GM19438 (cell line): ENCODE results near the gene HYAL1.
A peak's percentile ranks its signal among the peaks of the same experiment; 100 is the strongest.

ENCODE experiments used
- ATAC-seq: cut with Tn5 transposase; IDR thresholded peaks from one replicate; pipeline ENCODE4 v1.9.1; 2021; ENCODE audit warnings: low read depth; ENCODE audit not compliant: unreplicated experiment

The HYAL1 gene, protein sequence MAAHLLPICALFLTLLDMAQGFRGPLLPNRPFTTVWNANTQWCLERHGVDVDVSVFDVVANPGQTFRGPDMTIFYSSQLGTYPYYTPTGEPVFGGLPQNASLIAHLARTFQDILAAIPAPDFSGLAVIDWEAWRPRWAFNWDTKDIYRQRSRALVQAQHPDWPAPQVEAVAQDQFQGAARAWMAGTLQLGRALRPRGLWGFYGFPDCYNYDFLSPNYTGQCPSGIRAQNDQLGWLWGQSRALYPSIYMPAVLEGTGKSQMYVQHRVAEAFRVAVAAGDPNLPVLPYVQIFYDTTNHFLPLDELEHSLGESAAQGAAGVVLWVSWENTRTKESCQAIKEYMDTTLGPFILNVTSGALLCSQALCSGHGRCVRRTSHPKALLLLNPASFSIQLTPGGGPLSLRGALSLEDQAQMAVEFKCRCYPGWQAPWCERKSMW

DNA sequence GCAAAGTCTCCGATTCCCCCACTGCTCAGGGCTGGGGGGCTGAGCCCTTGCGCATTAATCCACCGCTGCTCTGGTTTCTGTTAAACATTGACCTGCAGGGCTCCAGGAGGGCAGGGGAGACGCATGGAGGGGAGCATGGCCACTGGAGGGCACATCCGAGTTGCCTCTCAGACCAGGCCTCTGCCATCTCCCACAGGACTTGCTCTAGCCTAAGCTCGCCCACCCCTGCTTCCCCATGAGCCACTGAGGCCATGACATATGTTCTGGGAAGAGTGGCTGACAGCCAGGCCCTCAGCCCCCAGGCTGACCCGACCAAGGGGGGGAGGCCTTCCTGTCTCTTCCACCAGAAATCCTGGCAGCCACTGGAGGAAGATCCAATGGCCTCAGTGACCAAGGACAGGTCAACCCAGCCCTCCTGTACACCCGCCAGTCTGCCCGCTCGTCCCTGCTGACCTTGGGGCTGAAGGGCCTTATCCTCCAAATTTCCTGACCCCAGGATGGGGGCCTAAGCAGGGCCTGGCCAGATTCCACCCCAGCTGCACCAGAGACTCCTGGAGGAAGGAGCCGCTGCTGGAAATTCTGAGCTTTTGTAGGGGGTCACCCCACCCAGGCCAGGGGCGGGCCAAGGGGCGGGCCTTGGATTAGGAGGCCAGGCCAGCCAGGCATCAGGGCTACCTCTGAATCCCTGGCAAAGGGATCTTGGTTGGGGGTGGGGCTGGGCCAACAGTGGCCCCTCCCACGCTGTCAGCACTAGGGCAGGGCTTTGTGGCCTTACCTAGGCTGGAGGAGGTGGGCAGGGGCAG, at the start of gene HYAL1:
TSS of gene HYAL1 (minus strand) at position 562 of the 803 bp plus-strand sequence. CDS start 618 bp downstream, outside the sequence.
- ATAC-seq: no peak

DNA sequence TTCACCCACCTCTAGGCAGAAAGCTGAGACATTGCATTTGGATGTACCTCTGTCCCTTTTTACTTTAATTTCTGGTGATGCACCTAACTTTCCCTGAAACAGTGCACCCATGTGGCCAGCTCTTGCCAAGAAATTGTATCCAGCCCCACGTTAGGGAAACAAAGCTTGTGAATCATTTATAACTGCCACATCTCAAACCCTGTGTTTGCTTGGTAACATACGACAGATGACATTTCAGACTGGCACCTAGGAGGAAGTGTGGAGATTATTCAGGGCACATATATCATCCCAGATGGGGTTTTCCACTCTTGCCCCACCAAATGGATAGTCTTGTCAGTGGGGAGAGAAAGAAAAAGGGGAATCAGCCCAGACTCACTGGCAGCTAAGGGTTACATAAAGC, 49.4 kb upstream of the HYAL1 start:
- no peak for ATAC-seq

- no peak for ATAC-seq
These were observed 47.9 kb upstream of the HYAL1 start for GRCh38 chr3:50351323-50351697.

- peak; percentile 81 for ATAC-seq
These were observed 47.4 kb upstream of the HYAL1 start, which contains the start of the genes CYB561D2 and NPRL2 for GRCh38 chr3:50350527-50351322. Gene CYB561D2 (plus strand): TSS chr3:50350862. CDS start chr3:50351434, 572 bp downstream. Gene NPRL2 (minus strand): TSS chr3:50350775. CDS start chr3:50350652, 123 bp downstream.

- ATAC-seq: peak; percentile 6
These were observed 46.8 kb upstream of the HYAL1 start for GRCh38 chr3:50350213-50350526.

DNA sequence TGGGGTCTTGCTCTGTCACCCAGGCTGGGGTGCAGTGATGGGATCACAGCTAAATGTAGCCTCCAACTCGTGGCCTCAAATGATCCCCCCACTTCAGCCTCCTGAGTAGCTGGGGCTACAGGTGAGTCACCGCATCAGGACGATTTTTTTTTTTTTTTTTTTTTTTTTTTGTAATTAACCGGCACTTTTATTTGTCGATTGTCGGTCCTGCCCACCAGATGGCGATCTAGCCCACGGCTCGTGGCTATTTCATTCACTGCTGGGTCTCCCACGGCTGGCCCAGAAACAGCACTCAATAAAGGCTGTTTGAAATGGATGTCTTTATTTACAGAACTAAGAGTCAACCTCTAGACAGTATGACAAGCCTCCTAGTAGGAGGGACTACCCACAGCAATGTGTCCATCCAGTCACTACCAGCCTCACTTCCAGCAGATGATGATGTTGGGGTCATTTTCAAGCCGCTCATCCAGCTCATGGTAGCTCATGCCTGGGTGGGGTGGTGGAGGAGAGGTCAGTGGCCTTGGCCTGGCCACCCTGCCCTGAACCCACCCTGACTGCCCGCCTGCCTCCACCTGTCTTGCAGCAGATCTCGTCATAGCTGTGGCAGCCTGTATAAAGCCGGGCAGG, 43.9 kb upstream of the HYAL1 start:
- no peak for ATAC-seq

GRCh38 chr3:50345586-50346234, 42.3 kb upstream of the HYAL1 start, which contains the start of gene ZMYND10:
Gene ZMYND10 (minus strand): TSS chr3:50345732. CDS start chr3:50345579, 153 bp downstream.
- no peak for ATAC-seq

DNA sequence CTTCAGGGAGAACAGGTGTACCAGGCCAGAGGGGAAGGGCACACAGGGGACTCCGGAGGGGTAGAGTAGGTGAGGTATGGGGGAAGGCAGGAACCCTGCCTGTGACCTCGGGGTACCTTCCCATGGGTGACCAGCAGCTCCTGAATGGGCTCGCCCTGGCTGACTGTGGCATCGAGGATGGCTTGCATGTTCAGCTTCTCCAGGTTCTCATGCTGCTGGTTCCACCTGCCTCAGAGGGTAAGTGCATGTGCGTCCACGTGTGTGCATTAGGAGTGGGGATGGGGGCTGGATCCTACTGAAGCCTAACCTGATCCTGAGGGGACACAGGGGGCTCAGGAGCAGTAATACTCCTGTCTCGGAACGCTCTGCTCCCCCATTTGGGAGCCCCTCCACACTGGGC, 41.6 kb upstream of the HYAL1 start:
- ATAC-seq: no peak

- no peak for ATAC-seq
These were observed 39.6 kb upstream of the HYAL1 start for GRCh38 chr3:50342813-50343633.

DNA sequence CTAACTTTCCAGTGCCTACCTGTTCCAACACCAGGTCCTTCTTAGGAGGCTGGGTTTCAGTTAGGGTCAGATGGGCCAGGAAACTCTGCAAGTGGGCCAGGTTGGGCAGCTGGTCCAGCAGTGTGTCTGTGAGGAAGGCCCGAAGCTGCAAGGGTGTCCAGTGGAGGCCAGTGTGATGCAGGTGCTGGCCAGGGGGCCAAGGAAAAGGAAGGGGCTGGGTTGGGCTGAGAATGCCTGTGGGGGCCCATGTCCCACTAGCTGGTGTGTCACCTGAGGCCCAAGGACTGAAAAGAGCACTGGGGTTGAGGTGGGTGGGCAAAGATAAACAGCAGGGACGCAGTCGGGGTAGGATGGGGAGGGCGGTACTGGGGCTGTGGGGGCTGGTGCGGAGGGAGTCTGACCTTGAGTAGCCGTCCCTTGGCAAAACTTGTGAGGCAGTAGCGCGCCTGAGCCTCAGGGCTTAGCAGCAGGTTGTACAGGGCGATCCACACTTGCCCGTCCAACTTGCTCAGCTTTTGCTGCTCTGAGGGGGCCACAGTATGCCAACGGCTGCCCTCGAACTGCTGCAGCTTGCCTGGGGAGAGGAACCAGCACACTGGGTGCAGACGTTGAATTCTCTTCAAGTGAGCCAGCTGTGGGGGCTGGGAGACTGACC, 38.7 kb upstream of the HYAL1 start:
- no peak for ATAC-seq

DNA sequence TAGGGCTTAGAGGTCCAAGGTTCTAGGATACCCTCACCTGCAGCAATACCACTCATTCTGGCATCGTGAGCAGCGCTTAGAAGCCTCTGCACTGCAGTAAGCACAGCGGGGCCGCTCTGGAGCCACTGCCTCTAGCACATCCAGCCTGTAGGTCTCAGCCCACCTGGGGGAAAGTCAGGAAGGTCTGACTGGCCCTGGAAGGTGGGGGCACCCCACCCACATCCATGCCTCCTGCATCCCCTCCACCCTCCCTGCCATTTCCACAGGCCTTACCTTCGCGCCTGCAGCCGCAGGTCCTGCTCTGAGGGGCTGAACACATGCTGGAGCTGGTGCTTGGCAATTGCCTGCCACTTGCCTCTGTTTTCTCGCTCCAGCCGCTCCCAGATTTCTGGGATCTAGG, 38.2 kb upstream of the HYAL1 start:
- ATAC-seq: no peak

DNA sequence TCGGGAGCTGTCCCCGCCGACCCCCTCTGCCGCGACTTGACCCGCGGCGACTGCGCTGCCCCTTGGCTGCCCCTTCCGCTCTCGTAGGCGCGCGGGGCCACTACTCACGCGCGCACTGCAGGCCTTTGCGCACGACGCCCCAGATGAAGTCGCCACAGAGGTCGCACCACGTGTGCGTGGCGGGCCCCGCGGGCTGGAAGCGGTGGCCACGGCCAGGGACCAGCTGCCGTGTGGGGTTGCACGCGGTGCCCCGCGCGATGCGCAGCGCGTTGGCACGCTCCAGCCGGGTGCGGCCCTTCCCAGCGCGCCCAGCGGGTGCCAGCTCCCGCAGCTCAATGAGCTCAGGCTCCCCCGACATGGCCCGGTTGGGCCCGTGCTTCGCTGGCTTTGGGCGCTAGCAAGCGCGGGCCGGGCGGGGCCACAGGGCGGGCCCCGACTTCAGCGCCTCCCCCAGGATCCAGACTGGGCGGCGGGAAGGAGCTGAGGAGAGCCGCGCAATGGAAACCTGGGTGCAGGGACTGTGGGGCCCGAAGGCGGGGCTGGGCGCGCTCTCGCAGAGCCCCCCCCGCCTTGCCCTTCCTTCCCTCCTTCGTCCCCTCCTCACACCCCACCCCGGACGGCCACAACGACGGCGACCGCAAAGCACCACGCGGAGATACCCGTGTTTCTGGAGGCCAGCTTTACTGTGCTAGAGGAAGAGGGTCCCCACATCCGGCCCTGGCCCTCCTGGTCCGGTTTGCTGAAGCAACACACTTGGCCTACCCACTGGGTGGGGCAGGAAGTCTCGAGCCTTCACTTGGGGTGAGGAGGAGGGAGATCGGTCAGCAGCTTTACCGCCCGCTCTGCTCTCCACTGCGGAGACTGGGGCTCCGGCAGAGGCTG, 37.3 kb upstream of the HYAL1 start, which contains the start of gene RASSF1:
TSS of gene RASSF1 (minus strand) at position 389 of the 882 bp plus-strand sequence. CDS start at position 358, 31 bp downstream.
- peak; percentile 25 for ATAC-seq

DNA sequence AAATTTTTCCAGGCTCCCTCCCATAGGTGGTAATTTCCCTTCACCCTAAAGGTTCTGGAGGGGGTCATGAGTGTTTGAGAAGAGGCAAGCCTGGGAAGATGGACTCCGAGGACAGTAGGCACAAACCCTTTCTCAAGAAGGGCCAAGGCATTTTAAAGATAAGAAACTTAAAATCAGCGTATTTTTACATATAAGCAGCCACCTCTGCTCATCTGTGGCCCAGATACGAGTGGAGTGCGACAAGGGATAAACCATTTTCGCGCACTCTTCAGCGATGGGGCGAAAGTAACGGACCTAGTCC, 36.7 kb upstream of the HYAL1 start:
- no peak for ATAC-seq

GRCh38 chr3:50339485-50340146, 36.2 kb upstream of the HYAL1 start:
- no peak for ATAC-seq

- ATAC-seq: no peak
These were observed 35.6 kb upstream of the HYAL1 start for GRCh38 chr3:50338965-50339364.

DNA sequence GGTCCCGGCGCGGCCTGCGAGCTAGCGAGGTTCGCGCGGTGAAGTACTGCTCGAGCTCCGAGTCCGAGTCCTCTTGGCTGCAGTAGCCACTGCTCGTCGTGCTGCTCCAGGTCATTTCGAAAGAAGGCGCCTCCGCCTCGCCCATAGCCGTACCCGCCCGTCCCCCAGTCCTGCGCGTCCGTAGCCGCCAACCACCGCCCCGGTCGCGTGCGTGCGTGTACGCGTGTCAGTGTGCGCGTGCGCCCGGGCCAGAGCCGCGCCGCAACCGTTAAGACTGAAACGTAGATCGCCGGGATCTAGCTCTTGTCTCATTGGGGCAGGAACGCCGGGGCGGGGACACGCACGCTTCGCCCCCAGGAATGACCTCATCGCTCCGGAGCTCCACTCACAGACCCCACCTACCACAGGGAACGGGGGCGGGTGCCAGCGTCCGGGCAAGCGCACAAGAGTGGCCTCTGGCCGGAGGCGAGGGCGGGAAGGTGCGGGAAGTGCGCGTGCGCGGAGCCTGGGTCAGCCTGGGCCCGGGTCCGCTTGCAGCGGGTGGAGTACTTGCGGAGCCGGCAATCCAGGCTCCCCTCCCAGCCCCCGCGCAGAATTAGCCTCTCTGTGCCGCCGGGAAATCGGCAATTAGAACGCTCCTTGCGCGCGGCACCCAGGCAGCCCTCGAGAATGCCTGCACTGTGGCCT, 33.9 kb upstream of the HYAL1 start:
- peak; percentile 63 for ATAC-seq
